ENCODE measurements around the gene TGM1. TPM values are rescaled to one million over a fixed set of nuclear protein-coding genes. Genes with fewer than 3 reads are reported as not detected.
A peak's percentile ranks its signal among the peaks of the same experiment; 100 is the strongest.

Gene TGM1
- total and polyA plus RNA-seq, 10 of the 15 experiments (the other 5 are each of a cell fraction or from before 2014, with no cell fraction given) = 0.05 to 5.9 (median 1.8) TPM

DNA sequence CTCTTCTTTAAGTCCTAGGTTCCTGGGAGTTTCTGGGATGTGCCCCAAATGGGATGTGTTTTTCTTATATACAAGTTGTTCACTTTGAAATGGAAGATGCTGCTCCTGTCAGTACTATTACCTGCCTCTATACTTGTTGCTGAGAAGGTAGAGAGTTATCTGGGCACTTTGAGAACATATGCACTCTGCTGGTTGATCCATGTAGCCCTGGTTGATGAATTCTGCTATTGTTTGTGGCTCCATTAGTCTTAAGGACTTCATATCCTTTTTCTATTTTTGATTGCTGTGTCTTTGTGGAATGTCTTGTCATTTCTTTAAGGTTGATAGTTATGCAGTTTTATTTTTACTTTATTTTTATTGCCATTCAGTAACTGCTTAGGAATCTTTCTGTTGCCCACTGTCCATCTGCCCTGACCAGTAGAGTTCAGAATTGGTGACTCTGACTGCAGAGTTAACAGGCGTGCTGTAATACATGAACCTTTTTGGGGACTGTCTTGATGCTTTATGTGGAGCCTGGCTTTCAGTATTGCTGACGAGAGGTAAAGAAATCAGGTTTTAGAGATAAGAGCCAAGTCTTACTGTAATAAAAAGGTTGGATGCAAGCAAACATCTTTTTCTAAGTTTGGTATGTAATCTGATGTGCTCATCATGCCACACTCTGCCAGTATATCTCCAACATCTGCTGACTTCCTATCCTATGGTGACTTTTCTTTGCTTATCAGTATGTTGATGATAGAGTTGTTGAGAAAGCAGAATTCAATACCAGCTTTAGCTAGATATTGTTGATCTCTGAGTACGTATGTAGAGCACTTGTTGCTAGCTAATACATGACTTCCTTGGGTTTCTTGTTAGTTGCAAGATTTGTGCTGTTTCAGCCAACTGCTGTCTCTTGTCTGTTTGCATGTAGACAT lies 28.6 kb downstream of the TGM1 start:
- SMC1A ChIA-PET (ENCODE audit: uncharacterized antibody, unreplicated experiment) = interaction anchor here (0.8 to 2.8 kb wide), 8 partner anchors 8 to 45 kb away, joined by 3 to 12 read pairs (median 4); partner anchors contain the start of genes MDP1, RABGGTA and TINF2
- Histone ChIP-seq H3K27me3 (replicated peaks in 1 of 2; ENCODE audit: control insufficient read depth in 2 of 2, insufficient read depth in 2 of 2, low read length in 1 of 2) (no peaks in the 10 kb centered on the region), H3K27ac (ENCODE audit: control insufficient read depth, insufficient read depth) (no peak overlapping the region), H3K9ac (ENCODE audit: control insufficient read depth, insufficient read depth, low read length) (no peak overlapping the region), H2AFZ (ENCODE audit: control insufficient read depth, low read depth, low read length) (no peak overlapping the region), H3K36me3 (ENCODE audit: control insufficient read depth in 2 of 2, insufficient read depth in 2 of 2, low read length in 1 of 2) (peaks cover 4 to 36% of the 10 kb centered on the region in 2 experiments), H3K4me1 (ENCODE audit: control insufficient read depth, insufficient read depth, low read length) (peaks cover 14% of the 10 kb centered on the region), H4K20me1 (ENCODE audit: control insufficient read depth, insufficient read depth) (no peaks in the 10 kb centered on the region), H3K9me3 (replicated peaks; ENCODE audit: control insufficient read depth, insufficient read depth, low read length) (no peaks in the 10 kb centered on the region), H3K4me2 (ENCODE audit: control insufficient read depth, insufficient read depth) (peak overlapping the region; percentile 93), H3K4me3 (peak overlapping the region; percentile 87), H3K79me2 (ENCODE audit: control insufficient read depth, insufficient read depth, low read length) (peaks cover 35% of the 10 kb centered on the region)
- ATAC-seq = no peak
- POLR2A ChIA-PET = interaction anchor here (0.6 to 2.1 kb wide), 6 partner anchors 8 to 62 kb away, joined by 3 to 15 read pairs (median 4); partner anchors contain the start of genes MDP1 and TINF2
- in situ Hi-C loops (cut with MboI) (no loop called here), intact Hi-C loops (cut with micrococcal nuclease; ENCODE audit: unreplicated experiment) (no loop called here)
- WGBS (ENCODE audit: insufficient coverage, insufficient replicate concordance, low lambda C conversion rate, missing lambda C conversion rate) = 98% methylated on average over 3 of the region's 3 CpGs
- RAD21 ChIA-PET (ENCODE audit: unreplicated experiment) = interaction anchor here (0.9 to 2.3 kb wide), 4 partner anchors 8 to 139 kb away, joined by 3 to 13 read pairs (median 4); partner anchors contain the start of gene TINF2
- no TSS peak for BruUV-seq (replicated peaks)
- no peak for FAIRE-seq
- no peak for DNase-seq (ENCODE audit: low read depth, low spot score)
- CTCF ChIA-PET = interaction anchor here (0.7 to 3.0 kb wide), 13 partner anchors 8 to 126 kb away, joined by 3 to 12 read pairs (median 5); partner anchors contain the start of genes CHMP4A, CIDEB, MDP1 and RABGGTA
- TF ChIP-seq, protein P1, sequence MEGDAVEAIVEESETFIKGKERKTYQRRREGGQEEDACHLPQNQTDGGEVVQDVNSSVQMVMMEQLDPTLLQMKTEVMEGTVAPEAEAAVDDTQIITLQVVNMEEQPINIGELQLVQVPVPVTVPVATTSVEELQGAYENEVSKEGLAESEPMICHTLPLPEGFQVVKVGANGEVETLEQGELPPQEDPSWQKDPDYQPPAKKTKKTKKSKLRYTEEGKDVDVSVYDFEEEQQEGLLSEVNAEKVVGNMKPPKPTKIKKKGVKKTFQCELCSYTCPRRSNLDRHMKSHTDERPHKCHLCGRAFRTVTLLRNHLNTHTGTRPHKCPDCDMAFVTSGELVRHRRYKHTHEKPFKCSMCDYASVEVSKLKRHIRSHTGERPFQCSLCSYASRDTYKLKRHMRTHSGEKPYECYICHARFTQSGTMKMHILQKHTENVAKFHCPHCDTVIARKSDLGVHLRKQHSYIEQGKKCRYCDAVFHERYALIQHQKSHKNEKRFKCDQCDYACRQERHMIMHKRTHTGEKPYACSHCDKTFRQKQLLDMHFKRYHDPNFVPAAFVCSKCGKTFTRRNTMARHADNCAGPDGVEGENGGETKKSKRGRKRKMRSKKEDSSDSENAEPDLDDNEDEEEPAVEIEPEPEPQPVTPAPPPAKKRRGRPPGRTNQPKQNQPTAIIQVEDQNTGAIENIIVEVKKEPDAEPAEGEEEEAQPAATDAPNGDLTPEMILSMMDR (IDR thresholded peaks at IDR 0.05 in 2 of 3, conservative IDR thresholded peaks at IDR 0.05 in 1 of 3; ENCODE audit: control insufficient read depth in 2 of 3, extremely low read depth in 1 of 3, insufficient read depth in 1 of 3, low read depth in 3 of 3, low read length in 3 of 3) = no peak
- TF ChIP-seq, protein P2, sequence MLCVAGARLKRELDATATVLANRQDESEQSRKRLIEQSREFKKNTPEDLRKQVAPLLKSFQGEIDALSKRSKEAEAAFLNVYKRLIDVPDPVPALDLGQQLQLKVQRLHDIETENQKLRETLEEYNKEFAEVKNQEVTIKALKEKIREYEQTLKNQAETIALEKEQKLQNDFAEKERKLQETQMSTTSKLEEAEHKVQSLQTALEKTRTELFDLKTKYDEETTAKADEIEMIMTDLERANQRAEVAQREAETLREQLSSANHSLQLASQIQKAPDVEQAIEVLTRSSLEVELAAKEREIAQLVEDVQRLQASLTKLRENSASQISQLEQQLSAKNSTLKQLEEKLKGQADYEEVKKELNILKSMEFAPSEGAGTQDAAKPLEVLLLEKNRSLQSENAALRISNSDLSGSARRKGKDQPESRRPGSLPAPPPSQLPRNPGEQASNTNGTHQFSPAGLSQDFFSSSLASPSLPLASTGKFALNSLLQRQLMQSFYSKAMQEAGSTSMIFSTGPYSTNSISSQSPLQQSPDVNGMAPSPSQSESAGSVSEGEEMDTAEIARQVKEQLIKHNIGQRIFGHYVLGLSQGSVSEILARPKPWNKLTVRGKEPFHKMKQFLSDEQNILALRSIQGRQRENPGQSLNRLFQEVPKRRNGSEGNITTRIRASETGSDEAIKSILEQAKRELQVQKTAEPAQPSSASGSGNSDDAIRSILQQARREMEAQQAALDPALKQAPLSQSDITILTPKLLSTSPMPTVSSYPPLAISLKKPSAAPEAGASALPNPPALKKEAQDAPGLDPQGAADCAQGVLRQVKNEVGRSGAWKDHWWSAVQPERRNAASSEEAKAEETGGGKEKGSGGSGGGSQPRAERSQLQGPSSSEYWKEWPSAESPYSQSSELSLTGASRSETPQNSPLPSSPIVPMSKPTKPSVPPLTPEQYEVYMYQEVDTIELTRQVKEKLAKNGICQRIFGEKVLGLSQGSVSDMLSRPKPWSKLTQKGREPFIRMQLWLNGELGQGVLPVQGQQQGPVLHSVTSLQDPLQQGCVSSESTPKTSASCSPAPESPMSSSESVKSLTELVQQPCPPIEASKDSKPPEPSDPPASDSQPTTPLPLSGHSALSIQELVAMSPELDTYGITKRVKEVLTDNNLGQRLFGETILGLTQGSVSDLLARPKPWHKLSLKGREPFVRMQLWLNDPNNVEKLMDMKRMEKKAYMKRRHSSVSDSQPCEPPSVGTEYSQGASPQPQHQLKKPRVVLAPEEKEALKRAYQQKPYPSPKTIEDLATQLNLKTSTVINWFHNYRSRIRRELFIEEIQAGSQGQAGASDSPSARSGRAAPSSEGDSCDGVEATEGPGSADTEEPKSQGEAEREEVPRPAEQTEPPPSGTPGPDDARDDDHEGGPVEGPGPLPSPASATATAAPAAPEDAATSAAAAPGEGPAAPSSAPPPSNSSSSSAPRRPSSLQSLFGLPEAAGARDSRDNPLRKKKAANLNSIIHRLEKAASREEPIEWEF (IDR thresholded peaks at IDR 0.05; ENCODE audit: insufficient replicate concordance, low read depth, low read length) = no peak
- TF ChIP-seq SPI1 (IDR thresholded peaks at IDR 0.05; ENCODE audit: borderline replicate concordance, insufficient read depth, low read depth, low read length) = no peak
- no peak for TF ChIP-seq ZNF622 (IDR thresholded peaks at IDR 0.05)
- TF ChIP-seq, protein P3, sequence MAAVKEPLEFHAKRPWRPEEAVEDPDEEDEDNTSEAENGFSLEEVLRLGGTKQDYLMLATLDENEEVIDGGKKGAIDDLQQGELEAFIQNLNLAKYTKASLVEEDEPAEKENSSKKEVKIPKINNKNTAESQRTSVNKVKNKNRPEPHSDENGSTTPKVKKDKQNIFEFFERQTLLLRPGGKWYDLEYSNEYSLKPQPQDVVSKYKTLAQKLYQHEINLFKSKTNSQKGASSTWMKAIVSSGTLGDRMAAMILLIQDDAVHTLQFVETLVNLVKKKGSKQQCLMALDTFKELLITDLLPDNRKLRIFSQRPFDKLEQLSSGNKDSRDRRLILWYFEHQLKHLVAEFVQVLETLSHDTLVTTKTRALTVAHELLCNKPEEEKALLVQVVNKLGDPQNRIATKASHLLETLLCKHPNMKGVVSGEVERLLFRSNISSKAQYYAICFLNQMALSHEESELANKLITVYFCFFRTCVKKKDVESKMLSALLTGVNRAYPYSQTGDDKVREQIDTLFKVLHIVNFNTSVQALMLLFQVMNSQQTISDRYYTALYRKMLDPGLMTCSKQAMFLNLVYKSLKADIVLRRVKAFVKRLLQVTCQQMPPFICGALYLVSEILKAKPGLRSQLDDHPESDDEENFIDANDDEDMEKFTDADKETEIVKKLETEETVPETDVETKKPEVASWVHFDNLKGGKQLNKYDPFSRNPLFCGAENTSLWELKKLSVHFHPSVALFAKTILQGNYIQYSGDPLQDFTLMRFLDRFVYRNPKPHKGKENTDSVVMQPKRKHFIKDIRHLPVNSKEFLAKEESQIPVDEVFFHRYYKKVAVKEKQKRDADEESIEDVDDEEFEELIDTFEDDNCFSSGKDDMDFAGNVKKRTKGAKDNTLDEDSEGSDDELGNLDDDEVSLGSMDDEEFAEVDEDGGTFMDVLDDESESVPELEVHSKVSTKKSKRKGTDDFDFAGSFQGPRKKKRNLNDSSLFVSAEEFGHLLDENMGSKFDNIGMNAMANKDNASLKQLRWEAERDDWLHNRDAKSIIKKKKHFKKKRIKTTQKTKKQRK (IDR thresholded peaks at IDR 0.05; ENCODE audit: low read depth, low read length) = no peak
- TF ChIP-seq, protein P4, sequence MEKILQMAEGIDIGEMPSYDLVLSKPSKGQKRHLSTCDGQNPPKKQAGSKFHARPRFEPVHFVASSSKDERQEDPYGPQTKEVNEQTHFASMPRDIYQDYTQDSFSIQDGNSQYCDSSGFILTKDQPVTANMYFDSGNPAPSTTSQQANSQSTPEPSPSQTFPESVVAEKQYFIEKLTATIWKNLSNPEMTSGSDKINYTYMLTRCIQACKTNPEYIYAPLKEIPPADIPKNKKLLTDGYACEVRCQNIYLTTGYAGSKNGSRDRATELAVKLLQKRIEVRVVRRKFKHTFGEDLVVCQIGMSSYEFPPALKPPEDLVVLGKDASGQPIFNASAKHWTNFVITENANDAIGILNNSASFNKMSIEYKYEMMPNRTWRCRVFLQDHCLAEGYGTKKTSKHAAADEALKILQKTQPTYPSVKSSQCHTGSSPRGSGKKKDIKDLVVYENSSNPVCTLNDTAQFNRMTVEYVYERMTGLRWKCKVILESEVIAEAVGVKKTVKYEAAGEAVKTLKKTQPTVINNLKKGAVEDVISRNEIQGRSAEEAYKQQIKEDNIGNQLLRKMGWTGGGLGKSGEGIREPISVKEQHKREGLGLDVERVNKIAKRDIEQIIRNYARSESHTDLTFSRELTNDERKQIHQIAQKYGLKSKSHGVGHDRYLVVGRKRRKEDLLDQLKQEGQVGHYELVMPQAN (conservative IDR thresholded peaks at IDR 0.05) = no peak
